ENCODE measurements around the gene STS. TPM values are rescaled to one million over a fixed set of nuclear protein-coding genes. Genes with fewer than 3 reads are reported as not detected.

The STS gene

Small RNAs within 50 kb of the gene (small RNA-seq; reads per million reads assigned to genes)
- gene MIR4767 (ENCODE audit: insufficient read depth): not detected
